ENCODE measurements around the gene SLMAP. TPM values are rescaled to one million over a fixed set of nuclear protein-coding genes. Genes with fewer than 3 reads are reported as not detected.

The SLMAP gene
- total and polyA plus RNA-seq, 2 experiments from 2014 or later = 28.4 to 45.2 TPM

DNA sequence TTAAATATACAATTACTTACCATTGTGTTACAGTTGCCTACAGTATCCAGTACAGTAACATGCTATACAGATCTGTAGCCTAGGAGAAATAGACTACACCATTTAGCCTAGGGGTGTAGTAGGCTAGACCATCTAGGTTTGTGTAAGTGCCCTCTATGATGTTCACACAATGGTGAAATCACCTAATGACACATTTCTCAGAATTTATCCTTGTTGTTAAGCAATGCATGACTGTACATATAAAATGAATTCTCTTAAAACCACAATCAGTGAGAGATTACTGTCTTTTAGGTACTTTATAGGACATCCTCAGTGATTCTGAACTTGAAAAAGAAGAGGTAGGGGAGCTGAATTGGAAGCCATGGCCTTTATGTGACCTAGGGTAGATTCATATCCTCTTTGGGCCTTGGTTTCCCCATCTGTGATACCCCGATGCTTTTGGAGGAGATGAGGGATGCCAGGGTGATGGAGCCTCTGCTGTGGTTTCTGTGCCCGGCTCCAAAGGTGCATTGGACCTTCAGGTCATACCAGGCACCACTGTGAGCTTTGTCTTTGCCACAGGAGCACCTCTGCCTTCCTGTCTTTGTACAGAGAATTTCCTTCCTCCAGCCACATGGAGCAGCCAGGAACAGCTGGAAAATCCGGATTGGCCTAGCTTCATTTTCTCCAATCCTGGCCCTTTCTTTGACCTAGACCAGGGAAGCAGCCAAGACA, 200.2 kb downstream of the SLMAP start:
- H3K9me3 ChIP-seq (ENCODE audit: low read depth) = no peaks in the 10 kb centered on the region
- no peak overlapping the region for H3K27ac ChIP-seq
- peaks cover 12% of the 10 kb centered on the region for H3K4me1 ChIP-seq (ENCODE audit: low read depth)
- H3K27me3 ChIP-seq = no peaks in the 10 kb centered on the region
- H3K36me3 ChIP-seq = no peaks in the 10 kb centered on the region
- TF ChIP-seq CTCF (IDR thresholded peaks at IDR 0.05; ENCODE audit: low read depth, low read length) = no peak
- H3K4me3 ChIP-seq = no peak overlapping the region
- DNase-seq (ENCODE audit: low read depth in 1 of 2, low spot score in 1 of 2) = peak in 1 of 2 donors; percentile 88

- TF ChIP-seq CTCF (IDR thresholded peaks at IDR 0.05; ENCODE audit: low read depth, low read length) = no peak
- Histone ChIP-seq H3K4me3 (no peak overlapping the region), H3K27me3 (no peaks in the 10 kb centered on the region), H3K9me3 (ENCODE audit: low read depth) (no peaks in the 10 kb centered on the region), H3K36me3 (no peaks in the 10 kb centered on the region), H3K27ac (no peak overlapping the region), H3K4me1 (ENCODE audit: low read depth) (peaks cover 10% of the 10 kb centered on the region)
- no peak for DNase-seq (ENCODE audit: low read depth in 1 of 2, low spot score in 1 of 2)
Measured at GRCh38 chr3:57956833-57957174, 200.7 kb downstream of the SLMAP start.

DNA sequence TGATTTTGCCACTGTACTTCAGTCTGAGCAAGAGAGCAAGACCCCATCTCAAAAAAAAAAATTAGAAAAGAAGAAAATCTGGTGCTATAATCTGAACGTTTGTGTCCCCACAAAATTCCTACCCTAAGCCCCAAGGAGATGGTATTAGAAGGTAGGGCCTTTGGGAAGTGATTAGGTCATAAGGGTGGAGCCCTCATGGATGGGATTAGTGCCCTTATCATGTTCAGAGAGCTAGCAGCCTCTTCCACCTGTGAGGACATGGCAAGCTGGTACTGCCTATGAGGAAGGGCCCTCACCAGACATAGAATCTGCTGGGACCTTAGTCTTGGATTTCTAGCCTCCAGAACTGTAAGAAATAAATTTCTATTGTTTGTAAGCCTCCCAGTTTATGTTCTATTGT, 201.7 kb downstream of the SLMAP start:
- no peak for TF ChIP-seq CTCF (IDR thresholded peaks at IDR 0.05; ENCODE audit: low read depth, low read length)
- Histone ChIP-seq H3K27me3 (no peaks in the 10 kb centered on the region), H3K9me3 (ENCODE audit: low read depth) (no peaks in the 10 kb centered on the region), H3K36me3 (no peaks in the 10 kb centered on the region), H3K27ac (no peak overlapping the region), H3K4me3 (no peak overlapping the region), H3K4me1 (ENCODE audit: low read depth) (peaks cover 6% of the 10 kb centered on the region)
- DNase-seq (ENCODE audit: low read depth in 1 of 2, low spot score in 1 of 2) = no peak

DNA sequence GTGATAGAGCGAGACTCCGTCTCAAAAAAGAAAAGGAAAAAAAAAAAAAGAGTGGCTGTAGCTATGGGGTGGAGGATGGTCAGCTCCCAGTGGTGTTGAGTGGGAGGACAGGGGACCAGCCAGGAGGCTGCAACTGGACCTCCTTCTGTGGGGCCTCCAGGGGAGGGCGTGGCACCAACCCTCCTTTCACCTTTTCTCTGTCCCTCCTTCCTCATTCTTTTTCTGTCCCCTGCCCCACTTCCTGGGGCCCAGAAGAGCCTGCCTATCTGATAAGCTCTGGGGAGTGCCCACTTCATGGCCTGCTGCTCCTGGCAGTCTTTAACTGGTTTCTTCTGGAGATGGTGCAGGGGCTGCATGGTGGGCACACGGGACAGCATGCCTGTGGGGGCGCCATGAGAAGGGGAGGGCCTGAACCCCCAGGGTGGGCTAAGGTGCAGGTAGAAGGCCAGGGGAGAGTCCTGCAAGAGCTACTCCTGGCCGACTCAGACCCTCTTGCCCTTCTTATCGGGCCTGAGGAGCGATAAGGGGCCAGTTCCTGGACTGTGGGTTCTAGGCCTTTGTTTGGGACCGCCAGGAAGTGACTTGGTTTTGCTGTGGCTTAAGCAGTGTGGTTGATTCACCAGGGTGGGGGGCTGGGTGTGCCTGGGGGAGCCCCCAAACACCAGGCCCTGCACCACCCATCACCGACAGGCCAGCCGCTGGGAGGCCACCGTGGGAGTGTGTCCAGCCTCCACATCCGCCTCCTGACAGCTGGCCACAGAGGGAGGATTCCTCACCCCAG, 202.7 kb downstream of the SLMAP start:
- Histone ChIP-seq H3K4me1 (ENCODE audit: low read depth) (no peaks in the 10 kb centered on the region), H3K9me3 (ENCODE audit: low read depth) (no peaks in the 10 kb centered on the region)

More for the DNA sequence above, 202.7 kb downstream of the SLMAP start:
- H3K27ac ChIP-seq = no peak overlapping the region
- DNase-seq (ENCODE audit: low read depth in 1 of 2, low spot score in 1 of 2) = peak in 1 of 2 donors; percentile 69
- H3K27me3 ChIP-seq = no peaks in the 10 kb centered on the region
- TF ChIP-seq CTCF (IDR thresholded peaks at IDR 0.05; ENCODE audit: low read depth, low read length) = no peak
- H3K36me3 ChIP-seq = no peaks in the 10 kb centered on the region
- no peak overlapping the region for H3K4me3 ChIP-seq
